ENCODE data around the gene TRPC6.

Gene TRPC6

DNA sequence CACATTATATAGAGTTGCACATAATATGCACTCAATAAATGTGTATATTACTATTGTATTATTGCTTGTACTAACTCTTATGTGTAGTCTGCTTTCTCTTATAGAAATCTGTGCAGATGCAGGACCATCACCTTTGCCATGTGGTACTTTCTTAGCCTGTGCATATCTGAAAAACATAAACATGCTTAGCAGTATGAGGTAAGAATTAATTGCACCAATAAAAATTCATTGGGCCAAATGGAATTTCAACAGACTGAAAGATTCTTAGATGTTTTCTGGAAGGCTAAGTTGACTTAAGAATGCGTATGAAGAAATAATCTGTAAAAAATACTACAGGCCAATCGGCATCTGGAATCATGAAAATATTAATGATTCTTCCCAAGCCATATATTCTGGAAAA lies 55.3 kb downstream of the TRPC6 start:
- DNase-seq (ENCODE audit: low read depth): no peak
- H3K4me3 ChIP-seq (ENCODE audit: low read depth, low read length): no peak overlapping the region
- TF ChIP-seq, protein P1, sequence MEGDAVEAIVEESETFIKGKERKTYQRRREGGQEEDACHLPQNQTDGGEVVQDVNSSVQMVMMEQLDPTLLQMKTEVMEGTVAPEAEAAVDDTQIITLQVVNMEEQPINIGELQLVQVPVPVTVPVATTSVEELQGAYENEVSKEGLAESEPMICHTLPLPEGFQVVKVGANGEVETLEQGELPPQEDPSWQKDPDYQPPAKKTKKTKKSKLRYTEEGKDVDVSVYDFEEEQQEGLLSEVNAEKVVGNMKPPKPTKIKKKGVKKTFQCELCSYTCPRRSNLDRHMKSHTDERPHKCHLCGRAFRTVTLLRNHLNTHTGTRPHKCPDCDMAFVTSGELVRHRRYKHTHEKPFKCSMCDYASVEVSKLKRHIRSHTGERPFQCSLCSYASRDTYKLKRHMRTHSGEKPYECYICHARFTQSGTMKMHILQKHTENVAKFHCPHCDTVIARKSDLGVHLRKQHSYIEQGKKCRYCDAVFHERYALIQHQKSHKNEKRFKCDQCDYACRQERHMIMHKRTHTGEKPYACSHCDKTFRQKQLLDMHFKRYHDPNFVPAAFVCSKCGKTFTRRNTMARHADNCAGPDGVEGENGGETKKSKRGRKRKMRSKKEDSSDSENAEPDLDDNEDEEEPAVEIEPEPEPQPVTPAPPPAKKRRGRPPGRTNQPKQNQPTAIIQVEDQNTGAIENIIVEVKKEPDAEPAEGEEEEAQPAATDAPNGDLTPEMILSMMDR (conservative IDR thresholded peaks at IDR 0.05; ENCODE audit: low read depth, low read length): no peak

GRCh38 chr11:101523634-101524260 lies 60.1 kb downstream of the TRPC6 start:
- no peak for DNase-seq (ENCODE audit: low read depth)
- TF ChIP-seq, protein P1 (conservative IDR thresholded peaks at IDR 0.05; ENCODE audit: low read depth, low read length): no peak
- H3K4me3 ChIP-seq (ENCODE audit: low read depth, low read length): no peak overlapping the region

DNA sequence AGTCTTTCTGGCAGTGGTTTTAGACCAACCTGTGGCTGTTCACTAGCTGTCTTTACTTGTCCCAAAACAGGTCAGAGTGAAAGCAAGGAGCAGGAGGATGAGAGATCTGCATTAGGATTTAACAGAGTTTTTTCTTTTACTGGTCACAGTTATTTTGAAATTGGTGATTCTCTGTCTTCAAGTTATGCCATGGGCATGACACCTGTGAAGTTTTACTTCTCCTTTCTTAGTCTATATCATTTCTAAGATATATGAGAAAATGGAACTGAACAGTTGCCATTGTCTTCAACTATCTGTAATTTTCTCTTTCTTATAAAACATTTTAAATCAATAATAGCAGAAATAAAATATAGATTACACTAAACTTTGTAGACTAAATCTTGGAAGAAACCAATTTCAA lies 60.6 kb downstream of the TRPC6 start:
- TF ChIP-seq, protein P1 (conservative IDR thresholded peaks at IDR 0.05; ENCODE audit: low read depth, low read length): no peak
- DNase-seq (ENCODE audit: low read depth): no peak
- no peak overlapping the region for H3K4me3 ChIP-seq (ENCODE audit: low read depth, low read length)

GRCh38 chr11:101521821-101522220 lies 62.0 kb downstream of the TRPC6 start:
- TF ChIP-seq, protein P1 (conservative IDR thresholded peaks at IDR 0.05; ENCODE audit: low read depth, low read length): no peak
- no peak overlapping the region for H3K4me3 ChIP-seq (ENCODE audit: low read depth, low read length)
- no peak for DNase-seq (ENCODE audit: low read depth)

GRCh38 chr11:101516546-101516945 lies 67.3 kb downstream of the TRPC6 start:
- H3K4me3 ChIP-seq (ENCODE audit: low read depth, low read length): no peak overlapping the region
- TF ChIP-seq, protein P1 (conservative IDR thresholded peaks at IDR 0.05; ENCODE audit: low read depth, low read length): no peak
- DNase-seq (ENCODE audit: low read depth): no peak

GRCh38 chr11:101511065-101511464 lies 72.7 kb downstream of the TRPC6 start:
- DNase-seq (ENCODE audit: low read depth): no peak
- TF ChIP-seq, protein P1 (conservative IDR thresholded peaks at IDR 0.05; ENCODE audit: low read depth, low read length): no peak
- no peak overlapping the region for H3K4me3 ChIP-seq (ENCODE audit: low read depth, low read length)

DNA sequence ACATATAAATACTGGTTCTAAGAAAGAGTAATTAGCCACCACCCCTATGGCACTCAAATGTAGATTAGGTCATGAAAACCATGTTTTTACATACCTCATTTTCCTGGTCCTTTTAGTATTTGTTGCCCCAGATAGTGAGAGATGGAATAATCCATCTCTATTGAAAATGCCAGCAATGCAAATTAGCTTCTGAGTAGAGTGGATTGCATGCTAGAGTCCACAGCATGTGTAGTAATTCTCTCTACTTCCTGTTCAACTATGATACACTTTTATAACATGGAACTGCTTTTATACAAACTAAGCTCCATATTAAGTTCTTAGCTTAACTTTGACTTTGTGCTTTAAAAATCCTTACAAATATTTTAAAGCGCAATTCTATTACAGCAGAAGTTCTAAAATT lies 73.2 kb downstream of the TRPC6 start:
- DNase-seq (ENCODE audit: low read depth): no peak
- TF ChIP-seq, protein P1 (conservative IDR thresholded peaks at IDR 0.05; ENCODE audit: low read depth, low read length): no peak

More for the DNA sequence above, 73.2 kb downstream of the TRPC6 start:
- H3K4me3 ChIP-seq (ENCODE audit: low read depth, low read length): no peak overlapping the region
